Neural cell (in vitro differentiated cells): ENCODE data around the gene SFMBT1. TPM values are rescaled to one million over a fixed set of nuclear protein-coding genes. Genes with fewer than 3 reads are reported as not detected.

Source experiments
- H2AFZ ChIP-seq: fragments of 200-600, 300-800 bp; sonication (generic), shearing (Covaris generic); 2 replicates; pipeline ENCODE4 v1.6.0; 2014; ENCODE audit warnings: low read depth, mild to moderate bottlenecking, antibody characterized with exemption, low read length, moderate library complexity
- H3F3A ChIP-seq: fragments of 200-600 bp; shearing (Covaris generic); 2 replicates; pipeline ENCODE4 v1.6.1; 2016; ENCODE audit warnings: mild to moderate bottlenecking, moderate library complexity, mixed read lengths, antibody characterized with exemption, low read length; ENCODE audit not compliant: insufficient read depth, poor library complexity, severe bottlenecking
- H3K27ac ChIP-seq: fragments of 200-600, 300-800 bp; sonication (generic), shearing (Covaris generic); 2 replicates; pipeline ENCODE4 v1.5.1; 2014; ENCODE audit warnings: mild to moderate bottlenecking, low read length, moderate library complexity
- H3K27me3 ChIP-seq: fragments of 300-800, 200-600 bp; sonication (generic), shearing (Covaris generic); 2 replicates; pipeline ENCODE4 v1.6.0; 2014; ENCODE audit warnings: mild to moderate bottlenecking, low read depth, low read length, moderate library complexity; ENCODE audit not compliant: insufficient read depth
- H3K36me3 ChIP-seq: fragments of 300-800, 200-600 bp; sonication (generic), shearing (Covaris generic); 2 replicates; pipeline ENCODE4 v1.5.1; 2014; ENCODE audit warnings: mild to moderate bottlenecking, antibody characterized with exemption, low read length, moderate library complexity; ENCODE audit not compliant: insufficient read depth
- H3K4me2 ChIP-seq: fragments of 300-800, 200-600 bp; sonication (generic), shearing (Covaris generic); 2 replicates; pipeline ENCODE4 v1.6.0; 2014; ENCODE audit warnings: mild to moderate bottlenecking, low read length
- H3K4me3 ChIP-seq: fragments of 300-800, 200-600 bp; sonication (generic), shearing (Covaris generic); 2 replicates; pipeline ENCODE4 v1.5.1; 2014; ENCODE audit warnings: mild to moderate bottlenecking, low read length, moderate library complexity
- H3K79me2 ChIP-seq: fragments of 200-600 bp; shearing (Covaris generic); replicated peaks from 2 replicates; pipeline ENCODE4 v1.6.0; 2014; ENCODE audit warnings: mild to moderate bottlenecking, low read length, moderate library complexity; ENCODE audit not compliant: insufficient read depth
- H3K9ac ChIP-seq: fragments of 300-800, 200-600 bp; sonication (generic), shearing (Covaris generic); 2 replicates; pipeline ENCODE4 v1.6.1; 2016; ENCODE audit warnings: mild to moderate bottlenecking, low read length, mixed read lengths
- H3K9me2 ChIP-seq: fragments of 200-600 bp; shearing (Covaris generic); 2 replicates; pipeline ENCODE4 v1.6.1; 2016; ENCODE audit warnings: mild to moderate bottlenecking, low read length, mixed read lengths; ENCODE audit not compliant: insufficient read depth
- H3K9me3 ChIP-seq: fragments of 200-600, 300-800 bp; sonication (generic), shearing (Covaris generic); 2 replicates; pipeline ENCODE4 v1.6.1; 2016; ENCODE audit warnings: mild to moderate bottlenecking, mixed run types, low read length, moderate library complexity, mixed read lengths
- H4K20me1 ChIP-seq: fragments of 200-600 bp; shearing (Covaris generic); 2 replicates; pipeline ENCODE4 v1.6.1; 2016; ENCODE audit warnings: mild to moderate bottlenecking, mixed run types; ENCODE audit not compliant: insufficient read depth
- CTCF ChIP-seq: fragments of 450-650 bp; IDR thresholded peaks from 2 replicates; pipeline ENCODE4 v1.5.1; 2014; ENCODE audit warnings: antibody characterized with exemption, mild to moderate bottlenecking, moderate library complexity; ENCODE audit not compliant: poor library complexity, severe bottlenecking
- EP300 ChIP-seq: fragments of 450-650 bp; conservative IDR thresholded peaks from 2 replicates; pipeline ENCODE4 v1.6.1; 2014; ENCODE audit warnings: antibody characterized with exemption, mild to moderate bottlenecking, moderate library complexity; ENCODE audit not compliant: poor library complexity, severe bottlenecking
- EZH2 ChIP-seq: fragments of 200-600, 300-800 bp; shearing (Covaris generic), sonication (generic); IDR thresholded peaks from 2 replicates; pipeline ENCODE4 v1.6.1; 2014; ENCODE audit warnings: antibody characterized with exemption, low read length, borderline replicate concordance, mild to moderate bottlenecking; ENCODE audit not compliant: insufficient read depth, poor library complexity, severe bottlenecking
- MXI1 ChIP-seq: fragments of 450-650 bp; conservative IDR thresholded peaks from 2 replicates; pipeline ENCODE4 v1.6.1; 2014; ENCODE audit warnings: antibody characterized with exemption, mild to moderate bottlenecking; ENCODE audit not compliant: poor library complexity, severe bottlenecking
- POLR2AphosphoS5 ChIP-seq: IDR thresholded peaks from 2 replicates; pipeline ENCODE4 v1.6.1; 2012
- RAD21 ChIP-seq: fragments of 450-650 bp; conservative IDR thresholded peaks from 2 replicates; pipeline ENCODE4 v1.6.1; 2014; ENCODE audit warnings: antibody characterized with exemption, mild to moderate bottlenecking, moderate library complexity
- REST ChIP-seq: IDR thresholded peaks from 2 replicates; pipeline ENCODE4 v1.6.1; 2012; ENCODE audit warnings: borderline replicate concordance
- SMC3 ChIP-seq: fragments of 450-650 bp; conservative IDR thresholded peaks from 2 replicates; pipeline ENCODE4 v1.6.1; 2014; ENCODE audit warnings: antibody characterized with exemption, mild to moderate bottlenecking, moderate library complexity; ENCODE audit not compliant: poor library complexity
- TAF1 ChIP-seq: IDR thresholded peaks from 2 replicates; pipeline ENCODE4 v1.6.1; 2012; ENCODE audit warnings: low read depth
- polyA minus RNA-seq: library from RNA; depleted of rRNA, polyadenylated mRNA; stranded (reverse); fragments of >200 nt; gene quantifications from 2 replicates; pipeline ENCODE4 v1.2.3, GENCODE V29; 2014
- polyA plus RNA-seq: library from polyadenylated mRNA; depleted of rRNA; stranded (reverse); fragments of >200 nt; gene quantifications from 2 replicates; pipeline ENCODE4 v1.2.3, GENCODE V29; 2014

SFMBT1 gene
- polyA plus RNA-seq (17.3 and 41.7 TPM in 2 replicates), polyA minus RNA-seq (37.7 and 50.1 TPM in 2 replicates)

GRCh38 chr3:53045518-53046170 lies at the start of gene SFMBT1:
SFMBT1 (minus strand) TSS chr3:53046073; CDS start chr3:52969128, 76,945 bp downstream.
- TF ChIP-seq CTCF: no peak
- TF ChIP-seq EZH2: no peak
- TF ChIP-seq SMC3: no peak
- peak; percentile 39 for TF ChIP-seq POLR2AphosphoS5
- Histone ChIP-seq H3K9me3 (no peaks in the 10 kb centered on the region), H3K36me3 (no peaks in the 10 kb centered on the region), H3K27me3 (peaks cover 19% of the 10 kb centered on the region), H3K4me3 (peak within 1 kb of the TSS; percentile 75), H3K27ac (peak within 1 kb of the TSS; percentile 60), H3K9ac (peak within 1 kb of the TSS; percentile 72), H3K9me2 (no peaks in the 10 kb centered on the region), H3K4me2 (no peak within 1 kb of the TSS), H3K79me2 (peaks cover 21% of the 10 kb centered on the region), H4K20me1 (no peaks in the 10 kb centered on the region), H2AFZ (peak within 1 kb of the TSS; percentile 21), H3F3A (no peaks in the 10 kb centered on the region)

- H3K36me3 ChIP-seq: no peaks in the 10 kb centered on the region
- TF ChIP-seq POLR2AphosphoS5 (no peak), EZH2 (no peak), EP300 (no peak), CTCF (no peak), RAD21 (no peak), TAF1 (no peak), SMC3 (no peak), MXI1 (no peak), REST (no peak)
- H3K4me2 ChIP-seq: no peak overlapping the region
- no peaks in the 10 kb centered on the region for H4K20me1 ChIP-seq
- no peak overlapping the region for H2AFZ ChIP-seq
- no peaks in the 10 kb centered on the region for H3K27me3 ChIP-seq
- H3K9me3 ChIP-seq: no peaks in the 10 kb centered on the region
- no peak overlapping the region for H3K4me3 ChIP-seq
- no peak overlapping the region for H3K27ac ChIP-seq
- no peaks in the 10 kb centered on the region for H3K79me2 ChIP-seq
- H3F3A ChIP-seq: no peaks in the 10 kb centered on the region
- H3K9me2 ChIP-seq: no peaks in the 10 kb centered on the region
- H3K9ac ChIP-seq: no peak overlapping the region
Measured at GRCh38 chr3:53092942-53093341, 47.1 kb upstream of the SFMBT1 start.
